Keratinocyte (primary cell): Measurements from ENCODE around the gene RARS2. TPM values are rescaled to one million over a fixed set of nuclear protein-coding genes. Genes with fewer than 3 reads are reported as not detected.

Experiments
- DNase-seq: peaks from one replicate; pipeline ENCODE4 v3.0.0-alpha.2; 2011; ENCODE audit warnings: low read depth, missing footprints, low spot score
- FAIRE-seq: peaks from 2 replicates; lab custom pipeline; 2011; peaks lifted over from hg19 to GRCh38; lab: Jason Lieb, UNC
- H2AFZ ChIP-seq: 2 replicates; pipeline ENCODE4 v1.6.0; 2012; ENCODE audit warnings: low read length, control low read depth, inconsistent platforms; ENCODE audit not compliant: control insufficient read depth
- H3K27ac ChIP-seq: 2 replicates; pipeline ENCODE4 v1.5.1; 2011; ENCODE audit warnings: low read length; ENCODE audit not compliant: control insufficient read depth, insufficient read depth
- H3K27me3 ChIP-seq: 3 replicates; pipeline ENCODE4 v1.6.0; 2011; ENCODE audit warnings: low read length; ENCODE audit not compliant: control insufficient read depth, insufficient read depth; ENCODE audit errors: extremely low read depth
- H3K36me3 ChIP-seq, 2 experiments: 2 replicates in 1 of 2; 3 replicates in 1 of 2; pipeline ENCODE4 v1.5.1; 2011; ENCODE audit warnings: low read length in 2 of 2, mild to moderate bottlenecking in 1 of 2; ENCODE audit not compliant: control insufficient read depth in 2 of 2, insufficient read depth in 2 of 2; ENCODE audit errors: extremely low read depth in 1 of 2
- H3K4me1 ChIP-seq: 3 replicates; pipeline ENCODE4 v1.5.1; 2011; ENCODE audit warnings: low read length; ENCODE audit not compliant: control insufficient read depth, insufficient read depth; ENCODE audit errors: extremely low read depth
- H3K4me2 ChIP-seq: 3 replicates; pipeline ENCODE4 v1.6.0; 2011; ENCODE audit warnings: low read depth, low read length; ENCODE audit not compliant: control insufficient read depth, insufficient read depth; ENCODE audit errors: extremely low read depth
- H3K4me3 ChIP-seq, 3 experiments: fragments of 200-600 bp in 1 of 3; sonication (generic) in 1 of 3; 2 replicates in 2 of 3; 3 replicates in 1 of 3; pipeline ENCODE4 v1.5.1; 2011 to 2016; ENCODE audit warnings: low read length in 3 of 3, mild to moderate bottlenecking in 3 of 3, control low read depth in 2 of 3, inconsistent platforms in 1 of 3, low read depth in 1 of 3, mixed read lengths in 1 of 3, mixed run types in 1 of 3, moderate library complexity in 1 of 3; ENCODE audit not compliant: control insufficient read depth in 2 of 3, insufficient read depth in 2 of 3; ENCODE audit errors: extremely low read depth in 1 of 3
- H3K79me2 ChIP-seq: 2 replicates; pipeline ENCODE4 v1.6.0; 2012; ENCODE audit warnings: low read length; ENCODE audit not compliant: control insufficient read depth, insufficient read depth
- H3K9ac ChIP-seq: 3 replicates; pipeline ENCODE4 v1.6.0; 2011; ENCODE audit warnings: low read length; ENCODE audit not compliant: control insufficient read depth, insufficient read depth; ENCODE audit errors: extremely low read depth
- H3K9me1 ChIP-seq: 3 replicates; pipeline ENCODE4 v1.6.0; 2011; ENCODE audit warnings: low read length; ENCODE audit not compliant: control insufficient read depth, insufficient read depth; ENCODE audit errors: extremely low read depth
- H3K9me3 ChIP-seq: 2 replicates; pipeline ENCODE4 v1.5.1; 2012; ENCODE audit warnings: low read depth, low read length; ENCODE audit not compliant: control insufficient read depth
- H4K20me1 ChIP-seq: 3 replicates; pipeline ENCODE4 v1.6.0; 2011; ENCODE audit warnings: low read length; ENCODE audit not compliant: control insufficient read depth, insufficient read depth; ENCODE audit errors: extremely low read depth
- CTCF ChIP-seq, 3 experiments: IDR thresholded peaks in 1 of 3; conservative IDR thresholded peaks in 1 of 3; optimal IDR thresholded peaks in 1 of 3; 2 replicates in 2 of 3; 3 replicates in 1 of 3; pipeline versions ENCODE3 to v1.5.1; 2011; ENCODE audit warnings: low read length in 3 of 3, mild to moderate bottlenecking in 3 of 3, moderate library complexity in 2 of 3, control low read depth in 1 of 3, inconsistent platforms in 1 of 3; ENCODE audit not compliant: insufficient read depth in 2 of 3; ENCODE audit errors: extremely low read depth in 1 of 3
- EZH2 ChIP-seq: IDR thresholded peaks from one replicate; pipeline ENCODE4 v1.6.1; 2012; ENCODE audit warnings: inconsistent platforms, mild to moderate bottlenecking, low read length, moderate library complexity
- dilution Hi-C: fragments of 300-500 bp; cut with MboI; formaldehyde crosslinking; loops from one replicate; pipeline ENCODE4 v1.7.0; 2020; ENCODE audit warnings: low sequenced_read_pairs; ENCODE audit not compliant: extremely low pct_ligation_motif_present
- polyA plus RNA-seq, 5 experiments: library from polyadenylated mRNA; depleted of rRNA in 3 of 5; stranded (reverse) in 3 of 5; stranded (forward) in 1 of 5; unstranded in 1 of 5; fragments of >200 nt; gene quantifications; 1 replicate in 1 of 5; 2 replicates in 3 of 5; 3 replicates in 1 of 5; pipeline versions ENCODE4 v1.2.1 to v1.2.3, GENCODE V29; 2011 to 2012; ENCODE audit warnings: missing spikeins in 2 of 5, low read depth in 1 of 5, low replicate concordance in 1 of 5

Gene RARS2
- polyA plus RNA-seq, 1 donor (not counting 4 experiments of a cell fraction or from before 2014, with no cell fraction given), result 20.3 TPM

- no peak overlapping the region for H3K9ac ChIP-seq
- no peak overlapping the region for H3K27ac ChIP-seq
- H4K20me1 ChIP-seq, result no peaks in the 10 kb centered on the region
- no peak for DNase-seq
- H3K4me2 ChIP-seq, result no peak overlapping the region
- no peaks in the 10 kb centered on the region for H3K4me1 ChIP-seq
- dilution Hi-C loops, result no loop called here
- FAIRE-seq, result no peak
- no peaks in the 10 kb centered on the region for H3K9me1 ChIP-seq
- no peaks in the 10 kb centered on the region for H3K9me3 ChIP-seq
- H3K4me3 ChIP-seq, result no peak overlapping the region
- H3K36me3 ChIP-seq, result peaks cover 7 to 14% of the 10 kb centered on the region in 2 experiments
- H3K79me2 ChIP-seq, result no peaks in the 10 kb centered on the region
- no peak overlapping the region for H2AFZ ChIP-seq
- no peaks in the 10 kb centered on the region for H3K27me3 ChIP-seq
- TF ChIP-seq CTCF (optimal IDR thresholded peaks at IDR 0.05 in 1 of 3, IDR thresholded peaks at IDR 0.05 in 1 of 3, conservative IDR thresholded peaks at IDR 0.05 in 1 of 3; ENCODE audit: extremely low read depth in 1 of 3, insufficient read depth in 2 of 3, low read length in 3 of 3), result no peak
- no peak for TF ChIP-seq EZH2
Measured at GRCh38 chr6:87553159-87553765, 36.5 kb downstream of the RARS2 start.

- dilution Hi-C loops, result no loop called here
- Histone ChIP-seq H3K4me3 (no peak overlapping the region), H3K9ac (no peak overlapping the region), H3K4me1 (no peaks in the 10 kb centered on the region), H3K4me2 (no peak overlapping the region), H3K36me3 (peaks cover 7 to 11% of the 10 kb centered on the region in 2 experiments), H3K9me1 (no peaks in the 10 kb centered on the region), H4K20me1 (no peaks in the 10 kb centered on the region), H3K27me3 (no peaks in the 10 kb centered on the region), H2AFZ (no peak overlapping the region), H3K9me3 (no peaks in the 10 kb centered on the region), H3K27ac (no peak overlapping the region), H3K79me2 (no peaks in the 10 kb centered on the region)
- DNase-seq (no peak), FAIRE-seq (peak; percentile 13)
- TF ChIP-seq EZH2, result no peak
- no peak for TF ChIP-seq CTCF (optimal IDR thresholded peaks at IDR 0.05 in 1 of 3, IDR thresholded peaks at IDR 0.05 in 1 of 3, conservative IDR thresholded peaks at IDR 0.05 in 1 of 3; ENCODE audit: extremely low read depth in 1 of 3, insufficient read depth in 2 of 3, low read length in 3 of 3)
Measured at GRCh38 chr6:87551799-87552198, 38.0 kb downstream of the RARS2 start.
